Fibroblast of peridontal ligament (primary cell): ENCODE measurements around the gene CACNG1.

Experiments
- DNase-seq: peaks from one replicate; pipeline ENCODE4 v3.0.0-alpha.2; 2010; ENCODE audit errors: extremely low read depth

Gene CACNG1

GRCh38 chr17:67051155-67051538 is 6.8 kb downstream of the CACNG1 start:
- no peak for DNase-seq

DNA sequence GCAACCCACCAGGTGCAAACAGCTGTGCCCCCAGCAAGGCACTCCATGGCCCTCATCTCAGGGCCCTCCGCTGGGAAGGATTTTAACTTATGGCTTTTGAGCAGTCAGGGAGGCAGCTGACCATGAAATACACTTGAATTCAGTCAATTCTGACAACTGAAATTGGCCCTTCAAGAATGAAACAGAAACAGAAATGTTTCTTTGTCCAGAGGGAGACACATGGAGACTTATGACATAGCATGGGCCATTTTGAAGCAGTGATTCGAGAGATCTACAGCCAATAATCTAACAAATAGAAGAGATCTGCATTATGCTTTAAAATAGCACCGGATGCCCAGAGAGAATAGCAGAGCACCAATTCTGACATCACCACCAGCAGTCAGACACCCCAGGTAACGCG is 7.5 kb downstream of the CACNG1 start:
- no peak for DNase-seq

DNA sequence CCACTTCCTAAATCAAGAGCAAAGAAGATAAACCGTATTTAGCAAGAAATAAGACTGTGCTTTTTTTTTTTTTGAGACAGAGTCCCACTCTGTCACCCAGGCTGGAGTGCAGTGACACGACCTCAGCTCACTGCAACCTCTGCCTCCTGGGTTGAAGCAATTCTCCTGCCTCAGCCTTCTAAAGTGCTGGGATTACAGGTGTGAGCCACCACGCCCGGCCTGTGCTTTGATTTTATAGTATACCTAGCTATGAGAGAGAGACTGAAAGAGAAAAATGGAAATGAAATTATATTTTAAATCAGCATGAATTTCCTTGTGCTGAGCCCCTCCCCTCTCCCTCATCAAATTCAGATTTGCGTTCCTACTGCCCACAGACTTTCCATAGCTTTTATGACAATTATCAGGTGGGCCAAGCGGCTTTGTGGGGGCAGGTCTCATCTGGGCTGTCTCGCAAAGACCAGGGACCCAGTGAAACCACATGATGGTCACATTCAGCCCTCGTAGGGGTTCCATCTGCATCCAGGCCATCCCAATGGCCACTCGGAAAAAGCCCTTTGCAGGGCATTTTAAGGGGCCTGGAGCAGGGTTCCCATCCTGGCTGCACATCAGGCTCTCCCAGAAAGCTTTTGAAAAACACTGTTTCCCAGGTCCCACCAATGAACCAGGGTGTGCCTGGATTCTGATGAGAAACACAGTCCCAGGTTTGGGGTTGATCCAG is 8.5 kb downstream of the CACNG1 start:
- no peak for DNase-seq

GRCh38 chr17:67053438-67054000 is 9.2 kb downstream of the CACNG1 start:
- DNase-seq: no peak

GRCh38 chr17:67054011-67054591 is 9.7 kb downstream of the CACNG1 start:
- no peak for DNase-seq

DNA sequence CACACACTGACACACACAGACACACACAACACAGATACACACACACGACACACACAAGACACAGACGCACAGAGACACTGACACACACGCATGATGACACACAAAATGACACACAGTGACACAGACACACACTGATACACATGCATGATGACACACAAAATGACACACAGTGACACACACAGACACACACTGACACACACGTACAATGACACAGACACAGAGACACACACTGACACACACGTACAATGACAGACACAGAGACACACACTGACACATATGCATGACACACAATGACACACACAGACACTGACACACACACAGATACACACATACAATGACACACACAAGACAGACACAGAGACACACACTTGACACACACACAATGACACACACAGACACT is 10.3 kb downstream of the CACNG1 start:
- DNase-seq: no peak

DNA sequence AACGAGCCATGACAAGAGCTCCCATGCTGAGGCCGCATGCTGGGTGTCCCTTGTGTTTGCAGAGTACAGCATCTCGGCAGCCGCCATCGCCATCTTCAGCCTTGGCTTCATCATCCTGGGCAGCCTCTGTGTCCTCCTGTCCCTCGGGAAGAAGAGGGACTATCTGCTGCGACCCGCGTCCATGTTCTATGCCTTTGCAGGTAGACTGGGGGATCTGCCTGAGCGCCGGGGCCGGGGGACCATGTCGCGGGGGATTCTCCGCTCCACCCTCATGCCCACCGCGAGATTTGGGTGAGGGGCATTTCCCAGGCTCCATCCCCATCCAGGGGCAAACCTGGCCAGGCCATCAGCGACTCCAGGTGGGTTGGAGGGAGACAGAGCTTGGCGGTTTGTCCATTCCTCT is 10.7 kb downstream of the CACNG1 start:
- no peak for DNase-seq

DNA sequence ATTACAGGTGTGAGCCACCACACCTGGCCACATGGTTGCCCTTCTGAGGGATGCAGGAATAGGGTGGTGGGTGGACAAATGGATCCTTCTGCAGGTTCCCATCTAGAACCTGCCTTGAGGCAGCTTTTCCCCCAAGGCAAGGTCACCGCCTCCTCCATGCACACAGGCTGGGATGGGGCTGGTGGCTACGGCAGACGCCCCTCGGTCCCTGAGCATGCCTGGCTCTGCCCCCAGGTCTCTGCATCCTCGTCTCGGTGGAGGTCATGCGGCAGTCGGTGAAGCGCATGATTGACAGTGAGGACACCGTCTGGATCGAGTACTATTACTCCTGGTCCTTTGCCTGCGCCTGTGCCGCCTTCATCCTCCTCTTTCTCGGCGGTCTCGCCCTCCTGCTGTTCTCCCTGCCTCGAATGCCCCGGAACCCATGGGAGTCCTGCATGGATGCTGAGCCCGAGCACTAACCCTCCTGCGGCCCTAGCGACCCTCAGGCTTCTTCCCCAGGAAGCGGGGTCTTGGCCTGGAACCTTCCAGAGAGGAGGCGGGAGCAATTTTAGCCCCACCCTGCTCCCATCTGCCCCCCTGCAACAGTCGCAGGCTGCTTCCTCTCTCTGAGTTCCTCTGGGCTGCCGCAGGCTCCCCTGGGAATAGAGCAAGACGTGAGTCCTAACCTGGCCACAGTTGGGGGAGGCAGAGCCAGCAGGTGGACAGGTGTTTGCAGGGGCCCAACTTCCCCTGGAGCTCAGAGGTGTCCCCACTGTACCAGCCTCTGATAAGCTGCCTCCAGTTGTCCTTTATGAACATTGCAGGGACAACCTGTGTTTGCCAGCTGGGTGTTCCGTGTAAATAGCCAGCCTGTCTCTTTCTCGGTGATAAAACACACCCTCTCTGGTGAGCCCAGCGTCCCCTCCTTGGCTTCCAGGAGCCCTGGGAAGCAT is 11.7 kb downstream of the CACNG1 start:
- DNase-seq: no peak

DNA sequence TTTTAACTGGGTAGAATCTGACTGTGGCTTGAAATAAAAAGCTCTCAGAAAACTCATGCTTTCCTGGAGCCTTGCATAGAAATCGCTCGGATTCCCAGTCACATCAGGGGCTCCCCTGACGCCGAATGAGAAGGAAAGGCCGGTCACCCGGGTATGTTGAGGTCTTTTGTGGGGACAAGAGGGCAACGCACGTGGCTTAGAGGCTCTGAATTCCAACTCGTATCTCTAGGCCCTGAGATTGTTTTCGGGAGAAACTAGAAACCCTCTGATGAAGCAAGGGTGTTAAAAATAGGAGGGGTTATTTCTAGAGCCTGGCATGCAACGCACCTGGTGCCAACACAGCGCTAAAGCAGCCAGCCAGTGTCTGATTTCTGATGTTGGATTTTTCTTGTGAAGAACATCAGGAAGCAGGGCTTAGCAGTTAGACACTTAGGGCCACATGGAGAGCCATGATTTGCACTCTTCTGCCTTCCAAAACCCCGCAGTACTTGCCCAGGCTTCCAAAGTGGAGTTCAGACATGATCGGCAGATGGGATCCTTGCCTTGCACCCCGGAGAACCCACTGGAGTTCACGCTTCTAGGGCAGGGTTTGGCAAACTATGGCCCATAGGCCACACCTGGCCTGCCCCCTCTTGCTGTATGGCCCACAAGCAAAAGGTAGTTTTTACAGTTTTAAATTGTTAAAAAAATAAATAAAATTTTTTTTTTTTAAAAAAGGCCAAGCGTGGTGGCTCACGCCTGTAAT is 12.6 kb downstream of the CACNG1 start:
- no peak for DNase-seq

DNA sequence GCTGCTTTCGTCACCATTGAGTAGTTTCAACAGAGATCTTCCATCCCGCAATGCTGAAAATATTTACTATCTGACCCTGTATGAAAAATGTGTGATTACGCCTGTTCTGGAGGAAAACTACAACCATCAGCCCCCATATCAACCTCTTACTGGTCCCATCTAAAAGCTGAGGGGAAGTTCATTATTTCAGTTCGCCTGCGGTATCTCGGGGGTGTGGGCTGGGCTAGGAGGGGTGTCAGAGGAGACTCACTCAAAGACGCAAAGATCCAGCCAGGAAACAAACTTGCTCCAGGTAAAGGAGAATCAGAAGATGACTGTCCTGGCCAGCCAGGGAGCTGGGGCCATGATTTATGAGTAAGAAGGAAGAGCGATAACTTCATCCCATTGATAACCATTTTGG is 13.7 kb downstream of the CACNG1 start:
- DNase-seq: no peak

GRCh38 chr17:67059372-67059771 is 15.0 kb downstream of the CACNG1 start:
- no peak for DNase-seq

DNA sequence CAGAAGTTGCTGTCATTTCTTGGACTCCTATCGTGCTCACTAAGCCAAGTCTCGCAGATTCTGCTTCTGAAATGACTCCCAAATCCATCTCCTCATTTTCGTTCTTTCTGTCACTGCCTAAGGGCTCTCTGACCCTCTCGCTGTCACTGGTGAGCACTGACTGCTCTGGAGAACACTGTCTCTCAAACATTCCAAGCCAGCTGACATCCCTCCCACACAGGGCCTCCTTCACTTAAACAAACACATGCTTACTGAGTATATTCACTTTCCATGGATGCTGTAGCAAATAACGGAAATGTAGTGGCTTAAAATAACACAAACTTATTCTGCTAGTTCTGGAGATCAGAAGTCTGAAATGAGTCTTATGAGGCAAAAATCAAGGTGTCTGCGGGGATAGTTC is 18.8 kb downstream of the CACNG1 start:
- no peak for DNase-seq

GRCh38 chr17:67066717-67067116 is 22.4 kb downstream of the CACNG1 start:
- DNase-seq: no peak

DNA sequence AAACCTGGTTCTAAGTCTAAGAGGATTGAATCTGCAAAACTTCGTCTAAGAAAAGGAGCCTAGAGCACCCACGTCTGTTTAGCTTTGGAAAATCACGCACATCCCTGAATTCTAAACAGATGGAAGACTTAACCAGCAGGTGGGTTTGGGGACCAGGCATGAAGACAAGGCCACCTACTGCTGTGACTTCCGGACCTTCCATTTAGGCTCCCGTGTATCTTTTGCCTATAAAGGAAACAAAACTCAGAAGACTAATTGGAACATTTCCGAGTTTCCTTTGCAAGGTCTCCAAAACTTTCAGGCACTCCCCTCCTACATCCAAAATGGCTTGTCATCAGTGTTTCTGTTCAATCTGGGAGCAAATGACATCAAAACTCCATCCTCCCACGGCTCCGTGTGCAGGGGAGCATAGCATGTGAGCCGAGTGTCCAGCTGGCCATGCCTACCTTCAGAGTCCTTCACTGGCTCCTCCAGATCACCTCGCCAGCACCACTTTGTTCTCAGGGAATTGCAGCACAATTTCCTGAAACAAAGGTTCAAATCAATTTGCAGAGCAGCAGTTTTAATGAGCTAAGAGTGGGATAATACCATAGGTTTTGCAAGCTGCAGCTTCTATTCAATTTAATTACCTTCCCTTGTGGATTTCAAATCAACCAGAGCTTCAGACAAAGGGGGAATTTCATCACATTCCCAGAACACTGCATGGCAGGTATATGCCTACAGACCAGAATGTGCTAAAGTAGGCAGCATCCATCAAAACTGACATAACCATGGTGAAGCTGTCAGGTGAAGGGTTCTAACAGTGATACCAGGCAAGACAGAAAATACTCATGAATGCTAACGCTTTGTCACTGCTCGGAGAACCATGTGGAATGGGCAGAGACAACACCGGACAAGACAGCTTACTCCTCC is 23.5 kb downstream of the CACNG1 start:
- DNase-seq: no peak

- DNase-seq: peak; percentile 60
These were observed 24.6 kb downstream of the CACNG1 start for GRCh38 chr17:67068999-67069398.

- DNase-seq: no peak
These were observed 25.3 kb downstream of the CACNG1 start for GRCh38 chr17:67069603-67070136.

DNA sequence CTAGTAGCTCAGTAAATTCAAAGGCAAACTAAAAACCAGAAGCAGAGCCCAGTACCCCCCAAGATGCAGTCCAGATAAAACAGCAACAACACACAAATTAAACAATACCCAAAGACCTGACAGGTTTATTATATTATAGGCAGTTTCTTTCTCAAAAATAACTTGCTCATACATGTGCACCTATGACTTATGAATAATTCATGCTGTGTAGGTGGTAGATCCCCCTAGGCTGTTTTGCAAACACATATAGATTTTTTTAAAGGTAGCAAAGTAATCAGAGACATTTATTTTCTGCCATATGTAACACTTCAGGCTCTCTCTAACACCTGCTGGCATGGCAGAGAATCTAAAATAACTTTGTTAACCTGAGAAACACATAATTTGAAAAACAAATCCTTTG is 27.2 kb downstream of the CACNG1 start:
- no peak for DNase-seq

GRCh38 chr17:67072885-67073284 is 28.5 kb downstream of the CACNG1 start:
- no peak for DNase-seq

- no peak for DNase-seq
These were observed 30.4 kb downstream of the CACNG1 start for GRCh38 chr17:67074781-67075180.

DNA sequence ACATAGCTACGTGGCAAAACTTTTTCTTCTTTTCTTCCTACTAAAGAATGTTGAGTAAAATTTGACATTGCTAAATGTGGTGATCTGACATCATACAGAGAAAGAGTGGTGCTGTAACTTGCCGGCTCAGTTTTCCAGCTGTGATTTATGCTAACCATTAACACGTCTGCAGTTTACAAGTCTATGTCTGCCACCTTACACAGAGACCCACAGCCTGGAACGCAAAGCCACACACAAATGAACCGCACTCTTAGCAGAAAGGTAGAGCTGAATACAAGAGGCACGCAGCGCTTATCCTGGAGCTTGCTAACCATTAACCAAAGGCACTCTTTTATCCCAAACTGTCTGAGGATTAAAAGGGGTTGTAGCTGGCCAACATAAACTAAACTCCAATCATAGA is 31.9 kb downstream of the CACNG1 start:
- no peak for DNase-seq
